Left ventricle myocardium inferior (tissue), 1 donor: ENCODE data around the gene CAPN5. TPM values are rescaled to one million over a fixed set of nuclear protein-coding genes. Genes with fewer than 3 reads are reported as not detected.

Source experiments
- DNase-seq: peaks from one replicate; pipeline ENCODE4 v3.0.0-alpha.2; 2020
- H3K27ac ChIP-seq: fragments of 200-600 bp; replicated peaks from 2 replicates; pipeline ENCODE4 v1.8.0; 2021
- H3K27me3 ChIP-seq: fragments of 200-600 bp; 2 replicates; pipeline ENCODE4 v1.8.0; 2021; ENCODE audit warnings: low read depth
- H3K36me3 ChIP-seq: fragments of 200-600 bp; 2 replicates; pipeline ENCODE4 v1.8.0; 2021
- H3K4me1 ChIP-seq: fragments of 200-600 bp; 2 replicates; pipeline ENCODE4 v1.8.0; 2021
- H3K4me3 ChIP-seq: fragments of 200-600 bp; 2 replicates; pipeline ENCODE4 v1.8.0; 2021; ENCODE audit warnings: mild to moderate bottlenecking, moderate library complexity
- H3K9me3 ChIP-seq: fragments of 200-600 bp; replicated peaks from 2 replicates; pipeline ENCODE4 v1.8.0; 2021
- intact Hi-C: fragments of 100-400 bp; cut with micrococcal nuclease; formaldehyde crosslinking; loops from one replicate; pipeline ENCODE4 v1.11.0; 2022
- total RNA-seq: library from RNA; stranded (reverse); fragmentation: NEBNext Ultra II Directional; extraction: Animal tissue kit (Norgen Biotek cat#: 25700); gene quantifications from one replicate; pipeline ENCODE4 v1.2.1, GENCODE V29; 2021
- TF ChIP-seq, protein P1 (sequence below): fragments of 200-600 bp; IDR thresholded peaks from 2 replicates; pipeline ENCODE4 v1.8.0; 2021; ENCODE audit warnings: antibody characterized with exemption, mild to moderate bottlenecking, borderline replicate concordance
- donor health status: DM: no; HTN: yes; CAD: no; lungs with severe emphysema.

The CAPN5 gene
- total RNA-seq, 1 donor from 2014 or later, result 2.3 TPM

DNA sequence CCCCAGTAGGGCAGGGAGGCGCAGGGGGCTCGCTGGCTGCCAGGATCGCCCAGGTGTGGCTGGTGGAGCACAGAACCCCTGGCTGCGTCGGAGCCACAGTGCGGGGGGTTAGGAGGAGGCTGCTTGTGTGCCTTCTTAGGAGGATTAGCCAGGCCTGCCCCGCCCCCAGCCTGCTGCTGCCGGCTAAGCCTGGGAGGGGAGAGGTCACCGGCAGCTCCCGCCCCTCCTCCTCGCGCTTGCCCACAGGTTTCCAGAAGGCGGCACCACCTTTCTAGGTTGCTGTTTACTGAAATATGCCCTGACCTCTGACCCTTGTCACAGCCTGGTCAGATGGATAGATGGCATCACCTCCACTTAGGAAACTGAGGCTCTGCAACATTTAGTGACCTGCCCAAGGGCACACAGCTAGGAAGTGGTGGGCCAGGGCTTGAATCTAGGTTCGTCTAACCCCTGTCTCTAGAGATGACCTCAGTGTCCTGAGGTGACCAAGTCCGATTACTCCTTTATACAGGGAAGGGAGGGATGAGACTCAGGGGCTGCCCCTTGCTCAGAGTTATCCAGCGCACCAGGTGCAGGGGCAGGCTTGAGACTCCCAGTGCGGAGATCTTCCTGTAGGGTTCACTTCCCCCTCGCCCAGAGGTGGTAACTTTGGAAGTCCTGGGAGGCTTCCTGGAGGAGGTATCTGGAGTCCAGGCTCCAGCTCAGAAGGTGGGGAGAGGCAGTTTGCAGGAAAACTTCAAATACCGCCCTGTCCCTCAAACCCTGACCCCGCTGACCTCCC lies 105.3 kb downstream of the CAPN5 start:
- H3K27ac ChIP-seq, result no peak overlapping the region
- no peaks in the 10 kb centered on the region for H3K27me3 ChIP-seq
- H3K4me1 ChIP-seq, result no peaks in the 10 kb centered on the region
- DNase-seq, result no peak
- intact Hi-C loops, result no loop called here
- TF ChIP-seq, protein P1, sequence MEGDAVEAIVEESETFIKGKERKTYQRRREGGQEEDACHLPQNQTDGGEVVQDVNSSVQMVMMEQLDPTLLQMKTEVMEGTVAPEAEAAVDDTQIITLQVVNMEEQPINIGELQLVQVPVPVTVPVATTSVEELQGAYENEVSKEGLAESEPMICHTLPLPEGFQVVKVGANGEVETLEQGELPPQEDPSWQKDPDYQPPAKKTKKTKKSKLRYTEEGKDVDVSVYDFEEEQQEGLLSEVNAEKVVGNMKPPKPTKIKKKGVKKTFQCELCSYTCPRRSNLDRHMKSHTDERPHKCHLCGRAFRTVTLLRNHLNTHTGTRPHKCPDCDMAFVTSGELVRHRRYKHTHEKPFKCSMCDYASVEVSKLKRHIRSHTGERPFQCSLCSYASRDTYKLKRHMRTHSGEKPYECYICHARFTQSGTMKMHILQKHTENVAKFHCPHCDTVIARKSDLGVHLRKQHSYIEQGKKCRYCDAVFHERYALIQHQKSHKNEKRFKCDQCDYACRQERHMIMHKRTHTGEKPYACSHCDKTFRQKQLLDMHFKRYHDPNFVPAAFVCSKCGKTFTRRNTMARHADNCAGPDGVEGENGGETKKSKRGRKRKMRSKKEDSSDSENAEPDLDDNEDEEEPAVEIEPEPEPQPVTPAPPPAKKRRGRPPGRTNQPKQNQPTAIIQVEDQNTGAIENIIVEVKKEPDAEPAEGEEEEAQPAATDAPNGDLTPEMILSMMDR, result no peak
- no peaks in the 10 kb centered on the region for H3K9me3 ChIP-seq
- no peak overlapping the region for H3K4me3 ChIP-seq
- H3K36me3 ChIP-seq, result no peaks in the 10 kb centered on the region

DNA sequence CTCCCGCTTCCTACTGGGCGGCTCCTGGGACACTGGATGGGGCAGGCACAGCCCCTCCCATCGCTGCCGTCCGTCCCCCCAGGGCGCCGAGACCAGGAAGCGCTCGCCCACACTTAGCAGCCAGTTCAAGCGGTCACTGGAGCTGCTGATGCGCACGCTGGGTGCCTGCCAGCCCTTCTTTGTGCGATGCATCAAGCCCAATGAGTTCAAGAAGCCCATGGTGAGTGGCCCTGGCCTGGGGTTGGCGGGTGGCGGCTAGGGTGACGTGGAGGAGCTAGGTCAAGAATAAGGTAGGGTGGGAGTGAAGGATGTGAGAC lies 105.9 kb downstream of the CAPN5 start:
- H3K4me3 ChIP-seq, result no peak overlapping the region
- intact Hi-C loops, result no loop called here
- no peaks in the 10 kb centered on the region for H3K27me3 ChIP-seq
- H3K9me3 ChIP-seq, result no peaks in the 10 kb centered on the region
- TF ChIP-seq, protein P1, result no peak
- H3K36me3 ChIP-seq, result no peaks in the 10 kb centered on the region
- no peaks in the 10 kb centered on the region for H3K4me1 ChIP-seq
- DNase-seq, result no peak
- H3K27ac ChIP-seq, result no peak overlapping the region

DNA sequence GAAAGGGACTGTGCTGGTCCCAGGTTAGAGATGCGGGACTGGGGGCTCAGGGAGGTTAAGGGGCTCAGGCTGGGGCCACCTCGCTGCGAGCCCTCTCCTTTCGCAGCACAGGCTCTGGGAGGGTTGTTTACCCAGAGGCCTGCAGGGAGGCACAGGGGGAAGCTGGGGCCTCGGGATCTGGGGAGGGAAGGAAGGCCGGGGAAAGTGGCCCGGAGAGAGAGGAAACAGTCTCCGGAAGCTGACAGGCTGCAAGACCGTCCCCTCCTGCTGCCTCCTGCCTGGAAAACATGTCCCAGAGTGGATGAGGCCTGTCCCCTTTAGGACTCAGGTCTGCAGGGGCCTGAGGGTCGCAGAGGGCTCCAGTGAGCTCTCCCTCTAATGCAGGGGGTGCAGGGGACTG lies 106.7 kb downstream of the CAPN5 start:
- H3K27ac ChIP-seq, result no peak overlapping the region
- DNase-seq, result no peak

DNA sequence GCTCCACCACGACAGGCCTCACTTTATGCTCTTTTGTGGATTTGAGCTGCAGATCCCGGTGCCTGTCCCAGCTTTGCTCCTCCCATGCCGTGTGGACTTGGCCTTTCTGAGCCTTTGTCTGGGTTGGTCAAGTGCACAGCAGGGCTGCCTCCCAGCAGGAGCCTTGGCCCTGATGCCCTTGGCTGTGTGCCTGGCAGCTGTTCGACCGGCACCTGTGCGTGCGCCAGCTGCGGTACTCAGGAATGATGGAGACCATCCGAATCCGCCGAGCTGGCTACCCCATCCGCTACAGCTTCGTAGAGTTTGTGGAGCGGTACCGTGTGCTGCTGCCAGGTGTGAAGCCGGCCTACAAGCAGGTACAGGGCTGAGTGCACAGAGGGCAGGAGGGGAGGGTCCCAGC lies 107.8 kb downstream of the CAPN5 start:
- Histone ChIP-seq H3K9me3 (no peaks in the 10 kb centered on the region), H3K4me3 (no peak overlapping the region), H3K36me3 (no peaks in the 10 kb centered on the region), H3K27ac (no peak overlapping the region), H3K4me1 (peaks cover 4% of the 10 kb centered on the region), H3K27me3 (no peaks in the 10 kb centered on the region)
- TF ChIP-seq, protein P1, result no peak
- DNase-seq, result no peak
- intact Hi-C loops, result no loop called here

More for the DNA sequence above, 106.7 kb downstream of the CAPN5 start:
- H3K27me3 ChIP-seq, result no peaks in the 10 kb centered on the region
- TF ChIP-seq, protein P1, result no peak
- intact Hi-C loops, result no loop called here
- H3K9me3 ChIP-seq, result no peaks in the 10 kb centered on the region
- H3K4me3 ChIP-seq, result no peak overlapping the region
- no peaks in the 10 kb centered on the region for H3K4me1 ChIP-seq
- no peaks in the 10 kb centered on the region for H3K36me3 ChIP-seq

DNA sequence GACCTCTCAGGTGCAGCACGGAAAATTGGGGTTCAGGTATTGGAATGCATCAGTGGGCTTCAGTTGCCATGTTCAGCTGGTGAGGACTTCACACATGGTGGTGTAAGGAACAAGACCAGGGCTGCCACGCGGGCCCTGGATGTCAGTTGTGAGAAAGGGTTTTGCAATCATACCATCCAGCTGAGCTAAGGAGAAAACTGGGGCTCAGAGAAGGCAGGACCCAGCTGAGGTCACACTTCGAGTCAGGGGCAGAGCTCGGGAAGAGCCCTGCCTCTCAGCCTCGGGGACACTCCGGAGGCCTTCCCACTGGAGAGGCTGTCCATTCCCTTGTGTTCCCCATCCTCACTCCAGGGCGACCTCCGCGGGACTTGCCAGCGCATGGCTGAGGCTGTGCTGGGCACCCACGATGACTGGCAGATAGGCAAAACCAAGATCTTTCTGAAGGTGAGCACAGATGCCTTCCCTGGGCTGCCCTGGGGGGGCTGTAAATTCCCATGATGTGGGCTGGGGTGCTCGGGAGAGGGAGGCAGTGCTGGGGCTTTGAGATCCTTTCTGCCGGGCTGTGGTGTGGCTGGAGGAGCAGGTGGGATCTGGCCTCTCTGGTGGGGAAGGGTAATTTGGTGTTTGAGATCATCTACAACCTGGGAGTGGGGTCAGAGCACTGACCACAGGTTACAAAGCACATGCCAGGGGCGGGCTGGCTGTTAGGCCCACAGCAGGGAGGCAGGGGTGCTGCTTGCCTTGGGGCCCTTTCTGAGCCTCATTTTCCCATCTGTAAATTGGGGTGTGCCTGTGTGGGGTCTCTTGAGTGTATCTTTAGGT lies 108.5 kb downstream of the CAPN5 start:
- Histone ChIP-seq H3K27me3 (no peaks in the 10 kb centered on the region), H3K4me1 (peaks cover 4% of the 10 kb centered on the region), H3K9me3 (no peaks in the 10 kb centered on the region), H3K36me3 (no peaks in the 10 kb centered on the region), H3K4me3 (peak overlapping the region; percentile 32), H3K27ac (peak overlapping the region; percentile 51)
- DNase-seq, result no peak
- intact Hi-C loops, result no loop called here
- TF ChIP-seq, protein P1, result no peak

Other genes with a start within 250 kb of the CAPN5 start
- gene ACER3, start 206.1 kb upstream of the CAPN5 start, total RNA-seq, result 8.5 TPM
- gene B3GNT6, start 32.6 kb upstream of the CAPN5 start, total RNA-seq, result not detected
- gene OMP, start 35.9 kb downstream of the CAPN5 start, total RNA-seq, result not detected
- 3.2 TPM for gene MYO7A, start 61.3 kb downstream of the CAPN5 start, total RNA-seq
- gene GDPD4, start 234.7 kb downstream of the CAPN5 start, total RNA-seq, result not detected